Brain pericyte (primary cell): ENCODE measurements around the gene IQGAP2.

ENCODE experiments used
- DNase-seq: peaks from one replicate; pipeline ENCODE4 v3.0.0-alpha.2; 2012; ENCODE audit warnings: low read depth, low spot score

IQGAP2 gene

GRCh38 chr5:76689321-76690036, 286.4 kb downstream of the IQGAP2 start:
- no peak for DNase-seq

GRCh38 chr5:76690037-76690679, 287.1 kb downstream of the IQGAP2 start:
- DNase-seq, result no peak

- DNase-seq, result no peak
Measured at GRCh38 chr5:76690704-76691466, 287.8 kb downstream of the IQGAP2 start.

GRCh38 chr5:76691467-76692273, 288.6 kb downstream of the IQGAP2 start:
- no peak for DNase-seq

GRCh38 chr5:76692274-76692540, 289.1 kb downstream of the IQGAP2 start:
- no peak for DNase-seq

- no peak for DNase-seq
Measured at GRCh38 chr5:76692651-76693050, 289.6 kb downstream of the IQGAP2 start.

- DNase-seq, result no peak
Measured at GRCh38 chr5:76693141-76693540, 290.1 kb downstream of the IQGAP2 start.

- DNase-seq, result no peak
Measured at GRCh38 chr5:76694317-76694716, 291.2 kb downstream of the IQGAP2 start.

GRCh38 chr5:76695346-76695745, 292.3 kb downstream of the IQGAP2 start:
- no peak for DNase-seq

GRCh38 chr5:76696251-76696650, 293.2 kb downstream of the IQGAP2 start:
- no peak for DNase-seq

- no peak for DNase-seq
Measured at GRCh38 chr5:76697670-76698069, 294.6 kb downstream of the IQGAP2 start.

- no peak for DNase-seq
Measured at GRCh38 chr5:76700571-76700970, 297.5 kb downstream of the IQGAP2 start.

GRCh38 chr5:76701298-76701697, 298.2 kb downstream of the IQGAP2 start:
- peak; percentile 85 for DNase-seq

GRCh38 chr5:76703707-76704106, 300.6 kb downstream of the IQGAP2 start:
- no peak for DNase-seq

- no peak for DNase-seq
Measured at GRCh38 chr5:76704131-76704663, 301.1 kb downstream of the IQGAP2 start.

- no peak for DNase-seq
Measured at GRCh38 chr5:76705574-76705973, 302.5 kb downstream of the IQGAP2 start.

GRCh38 chr5:76709762-76710161, 306.7 kb downstream of the IQGAP2 start:
- no peak for DNase-seq

- DNase-seq, result no peak
Measured at GRCh38 chr5:76710991-76711390, 307.9 kb downstream of the IQGAP2 start.

GRCh38 chr5:76714751-76715485, 311.8 kb downstream of the IQGAP2 start:
- DNase-seq, result no peak

- peak; percentile 21 for DNase-seq
Measured at GRCh38 chr5:76715486-76715735, 312.3 kb downstream of the IQGAP2 start.

- DNase-seq, result no peak
Measured at GRCh38 chr5:76715736-76716455, 312.8 kb downstream of the IQGAP2 start, which contains the start of gene F2R. Gene F2R, plus strand, starts transcription at chr5:76716126. Its CDS starts 182 bp downstream, at chr5:76716308.
